ENCODE data around the gene SLITRK5. TPM values are rescaled to one million over a fixed set of nuclear protein-coding genes. Genes with fewer than 3 reads are reported as not detected.

The SLITRK5 gene
- total RNA-seq, 1 experiment from 2014 or later, result not detected

- no peak for TF ChIP-seq EZH2 (IDR thresholded peaks at IDR 0.05)
- TF ChIP-seq ZBTB33 (IDR thresholded peaks at IDR 0.05; ENCODE audit: extremely low read depth, insufficient replicate concordance, low read length), result no peak
- no peak for TF ChIP-seq POLR2A (IDR thresholded peaks at IDR 0.05; ENCODE audit: borderline replicate concordance, extremely low read depth, insufficient read depth, insufficient read length)
- TF ChIP-seq JUND (IDR thresholded peaks at IDR 0.05), result no peak
Observed at GRCh38 chr13:87678372-87678752, 7.2 kb downstream of the SLITRK5 start (continued).

GRCh38 chr13:87680298-87680697, 9.1 kb downstream of the SLITRK5 start:
- no TSS peak for BruUV-seq (replicated peaks)
- RAD21 ChIA-PET (ENCODE audit: low non-redundant PET in 1 of 2, low total read pairs in 2 of 2, uncharacterized antibody in 2 of 2, unreplicated experiment in 2 of 2), result no interaction called here
- intact Hi-C loops (cut with micrococcal nuclease), result no loop called here

More at GRCh38 chr13:87680298-87680697, 9.1 kb downstream of the SLITRK5 start:
- H3K36me3 ChIP-seq (ENCODE audit: control insufficient read depth in 1 of 2, insufficient read depth in 2 of 2, low read length in 2 of 2), result no peaks in the 10 kb centered on the region
- H3K9me3 ChIP-seq (ENCODE audit: control insufficient read depth in 1 of 2, insufficient read depth in 1 of 2, low read depth in 1 of 2, low read length in 2 of 2), result no peaks in the 10 kb centered on the region; a peak in 1 of 4 replicates
- no peak overlapping the region for H3K9ac ChIP-seq (ENCODE audit: low read length)
- no peak overlapping the region for H3K4me2 ChIP-seq (ENCODE audit: low read length)
- H2AFZ ChIP-seq (ENCODE audit: low read depth, low read length, poor library complexity, severe bottlenecking), result no peak overlapping the region
- 0 out of 4 replicates have a peak, but pooled peaks cover 0 to 3% of the 10 kb centered on the region in 2 experiments for H3K4me1 ChIP-seq (ENCODE audit: control insufficient read depth in 1 of 2, insufficient read depth in 2 of 2, low read length in 2 of 2)
- no peaks in the 10 kb centered on the region for H3K27me3 ChIP-seq (ENCODE audit: insufficient read depth, low read length)
- ATAC-seq (no peak), DNase-seq (ENCODE audit: low read depth, low spot score) (no peak)
- no peak overlapping the region for H3K27ac ChIP-seq (ENCODE audit: low read depth, low read length)
- CTCF ChIA-PET, result no interaction called here
- TF ChIP-seq RAD21 (IDR thresholded peaks at IDR 0.05; ENCODE audit: low read depth) (peak; percentile 39; the same call in 1 of the 2 replicates), CEBPB (IDR thresholded peaks at IDR 0.05; ENCODE audit: low read depth) (no peak), CTCF (IDR thresholded peaks at IDR 0.05 in 2 of 3, conservative IDR thresholded peaks at IDR 0.05 in 1 of 3; ENCODE audit: borderline replicate concordance in 1 of 3, insufficient read depth in 1 of 3, low read depth in 2 of 3, low read length in 2 of 3) (peak in 1 of 3 experiments; percentile 13; a peak in 1 of 6 replicates)
- H3K9me2 ChIP-seq (ENCODE audit: insufficient read depth), result no peaks in the 10 kb centered on the region
- H4K20me1 ChIP-seq (ENCODE audit: insufficient read depth), result no peaks in the 10 kb centered on the region
- H3K4me3 ChIP-seq (replicated peaks in 1 of 2; ENCODE audit: low read depth in 1 of 2, low read length in 2 of 2), result no peak overlapping the region
- no peaks in the 10 kb centered on the region for H3K79me2 ChIP-seq (ENCODE audit: insufficient read depth, low read length)
- POLR2A ChIA-PET, result no interaction called here
